B cell (primary cell): Measurements from ENCODE around the gene SPG7. TPM values are rescaled to one million over a fixed set of nuclear protein-coding genes. Genes with fewer than 3 reads are reported as not detected.

Source experiments
- ATAC-seq: fragments of 200-7000 bp; cut with Tn5 transposase; one replicate; pipeline ENCODE4 v1.10.0; 2021; ENCODE audit warnings: low read depth, mild to moderate bottlenecking, moderate number of reproducible peaks, moderate library complexity
- CTCF ChIA-PET: fragments of 350-600 bp; sonication (Branson Sonifier 250); formaldehyde crosslinking; loops from one replicate; lab custom pipeline; 2021; ENCODE audit warnings: antibody characterized with exemption, inconsistent platforms; lab: Charles Lee
- POLR2A ChIA-PET: fragments of 350-600 bp; sonication (Branson Sonifier 250); formaldehyde crosslinking; loops from one replicate; lab custom pipeline; 2021; ENCODE audit warnings: antibody characterized with exemption; lab: Charles Lee
- DNase-seq: peaks from one replicate; pipeline ENCODE4 v3.0.0; 2013
- H2AFZ ChIP-seq: 2 replicates; pipeline ENCODE4 v1.6.1; 2012; ENCODE audit warnings: mild to moderate bottlenecking, low read depth, low read length; ENCODE audit not compliant: insufficient read depth, poor library complexity, severe bottlenecking
- H3K27ac ChIP-seq, 2 donors: 1 replicate in 1 of 2; 2 replicates in 1 of 2; pipeline ENCODE4 v1.5.1; 2012 to 2013; ENCODE audit warnings: low read length in 2 of 2, mild to moderate bottlenecking in 2 of 2, moderate library complexity in 1 of 2
- H3K27me3 ChIP-seq, 4 experiments: fragments of 200-600 bp in 1 of 4; sonication (generic) in 1 of 4; replicated peaks in 1 of 4; 1 replicate in 2 of 4; 2 replicates in 2 of 4; pipeline versions ENCODE4 v1.6.1 to v1.7.0; 2013 to 2016; ENCODE audit warnings: low read length in 3 of 4, mild to moderate bottlenecking in 2 of 4, mixed read lengths in 1 of 4, moderate library complexity in 1 of 4; ENCODE audit not compliant: insufficient read depth in 4 of 4, control insufficient read depth in 3 of 4; ENCODE audit errors: control extremely low read depth in 1 of 4
- H3K36me3 ChIP-seq, 2 experiments: replicated peaks in 1 of 2; 1 replicate in 1 of 2; 2 replicates in 1 of 2; pipeline versions ENCODE4 v1.6.1 to v1.7.1; 2013; ENCODE audit warnings: low read length in 1 of 2; ENCODE audit not compliant: insufficient read depth in 2 of 2, control insufficient read depth in 1 of 2; ENCODE audit errors: control extremely low read depth in 1 of 2, extremely low read depth in 1 of 2
- H3K4me1 ChIP-seq, 2 donors: fragments of 200-600 bp in 1 of 2; sonication (generic) in 1 of 2; 1 replicate in 1 of 2; 2 replicates in 1 of 2; pipeline versions ENCODE4 v1.5.1 to v1.6.1; 2013 to 2017; ENCODE audit warnings: low read length in 2 of 2; ENCODE audit not compliant: control insufficient read depth in 2 of 2, insufficient read depth in 2 of 2
- H3K4me2 ChIP-seq: replicated peaks from 2 replicates; pipeline ENCODE3; 2012; ENCODE audit warnings: mild to moderate bottlenecking, low read depth, low read length; ENCODE audit not compliant: poor library complexity, severe bottlenecking
- H3K4me3 ChIP-seq, 5 experiments: fragments of 200-600 bp in 1 of 5; sonication (generic) in 1 of 5; 1 replicate in 3 of 5; 2 replicates in 2 of 5; pipeline versions ENCODE4 v1.5.1 to v1.7.0; 2011 to 2016; ENCODE audit warnings: low read length in 4 of 5, mild to moderate bottlenecking in 4 of 5, low read depth in 2 of 5, control low read depth in 1 of 5, moderate library complexity in 1 of 5; ENCODE audit not compliant: insufficient read depth in 1 of 5; ENCODE audit errors: control extremely low read depth in 1 of 5, extremely low read depth in 1 of 5
- H3K79me2 ChIP-seq: fragments of 200-600 bp; sonication (generic); one replicate; pipeline ENCODE4 v1.6.0; 2016; ENCODE audit warnings: low read length; ENCODE audit not compliant: control insufficient read depth, insufficient read depth
- H3K9ac ChIP-seq: fragments of 200-600 bp; sonication (generic); 2 replicates; pipeline ENCODE4 v1.6.1; 2017; ENCODE audit warnings: mild to moderate bottlenecking, low read length, moderate library complexity
- H3K9me3 ChIP-seq, 3 donors: one replicate each; pipeline versions ENCODE4 v1.6.1 to v1.7.1; 2013; ENCODE audit warnings: low read length in 2 of 3; ENCODE audit not compliant: control insufficient read depth in 2 of 3, insufficient read depth in 1 of 3; ENCODE audit errors: control extremely low read depth in 1 of 3
- H4K20me1 ChIP-seq: 2 replicates; pipeline ENCODE4 v1.6.0; 2012; ENCODE audit warnings: mild to moderate bottlenecking, low read length; ENCODE audit not compliant: insufficient read depth, control insufficient read depth, poor library complexity, severe bottlenecking
- H3K27ac Mint-ChIP-seq: one replicate; pipeline ENCODE4 v1.8.0; 2021; ENCODE audit warnings: mixed read lengths
- H3K27me3 Mint-ChIP-seq: one replicate; pipeline ENCODE4 v1.8.0; 2021; ENCODE audit warnings: mixed read lengths
- H3K4me1 Mint-ChIP-seq: one replicate; pipeline ENCODE4 v1.8.0; 2021; ENCODE audit warnings: mixed read lengths
- H3K4me3 Mint-ChIP-seq: one replicate; pipeline ENCODE4 v1.8.0; 2021; ENCODE audit warnings: mixed read lengths
- H3K9me3 Mint-ChIP-seq: one replicate; pipeline ENCODE4 v1.8.0; 2022; ENCODE audit warnings: mixed read lengths; ENCODE audit not compliant: insufficient read depth
- CTCF ChIP-seq: fragments of 200-600 bp; IDR thresholded peaks from one replicate; pipeline ENCODE4 v1.8.0; 2022; ENCODE audit warnings: antibody characterized with exemption, mild to moderate bottlenecking
- EZH2 ChIP-seq: IDR thresholded peaks from 2 replicates; pipeline ENCODE4 v1.6.1; 2012; ENCODE audit warnings: borderline replicate concordance, low read depth, mild to moderate bottlenecking, moderate library complexity, low read length; ENCODE audit not compliant: insufficient read depth, poor library complexity, severe bottlenecking
- WGBS: methylation state at CpG from one replicate; pipeline ENCODE4 v1.1.5; 2013; ENCODE audit warnings: missing lambda C conversion rate; ENCODE audit not compliant: insufficient coverage; 5-methylcytosine and 5-hydroxymethylcytosine counted together
- intact Hi-C: fragments of 100-400 bp; cut with micrococcal nuclease; formaldehyde crosslinking; loops from one replicate; pipeline ENCODE4 v1.10.0; 2022
- polyA plus RNA-seq: library from polyadenylated mRNA; depleted of rRNA; stranded (reverse); fragments of >200 nt; gene quantifications from 2 replicates; pipeline ENCODE4 v1.2.3, GENCODE V29; 2012
- total RNA-seq, 2 donors: library from RNA; stranded (reverse); fragments of 120-200 nt in 1 of 2; gene quantifications; 1 replicate in 1 of 2; 2 replicates in 1 of 2; pipeline versions ENCODE4 v1.2.3 to v1.2.4, GENCODE V29; 2013 to 2022

The SPG7 gene
- total and polyA plus RNA-seq, 2 donors (not counting 1 experiment from before 2014, with no cell fraction given): 146 to 157 TPM

GRCh38 chr16:89506113-89506504 is 2.1 kb upstream of the SPG7 start:
- ATAC-seq: no peak

More at GRCh38 chr16:89506113-89506504, 2.1 kb upstream of the SPG7 start:
- CTCF ChIA-PET: interaction anchor here (1.0 kb wide), 1 partner anchor 18 kb away, joined by 3 read pairs; no protein-coding TSS in a partner anchor
- Histone ChIP-seq H3K9me3 (peaks cover 0 to 3% (median 0%) of the 10 kb centered on the region in 3 donors), H3K27ac (peak overlapping the region; percentile 75 to 78), H3K36me3 (peaks cover 2 to 8% of the 10 kb centered on the region in 2 experiments), H4K20me1 (peaks cover 16% of the 10 kb centered on the region), H3K4me2 (peak overlapping the region; percentile 76), H3K4me3 (peak overlapping the region in 3 of 5 experiments; percentile 25 to 52 (median 32)), H3K9ac (peak overlapping the region; percentile 46), H2AFZ (peak overlapping the region; percentile 78), H3K27me3 (no peaks in the 10 kb centered on the region), H3K4me1 (peaks cover 34 to 38% of the 10 kb centered on the region in 2 donors), H3K79me2 (peaks cover 34% of the 10 kb centered on the region)
- Mint-ChIP-seq H3K4me3 (peak overlapping the region; percentile 86), H3K9me3 (no peaks in the 10 kb centered on the region), H3K27ac (peak overlapping the region; percentile 86), H3K27me3 (no peaks in the 10 kb centered on the region), H3K4me1 (peaks cover 29% of the 10 kb centered on the region)
- intact Hi-C loops: loop anchor here (5.0 kb wide), 2 partner anchors 84 to 189 kb away; no protein-coding TSS in a partner anchor
- DNase-seq: no peak
- POLR2A ChIA-PET: no interaction called here
- TF ChIP-seq CTCF (no peak), EZH2 (no peak)
- 100% methylated on average over 3 of the region's 4 CpGs for WGBS
